ENCODE data around the gene GAS2L1.

Gene GAS2L1

GRCh38 chr22:29306175-29306834 is at the start of gene GAS2L1:
Gene GAS2L1, plus strand, starts transcription at chr22:29306650. Its CDS starts 1,456 bp downstream, at chr22:29308106.
- no peak for DNase-seq

- DNase-seq = no peak
Observed at GRCh38 chr22:29257751-29258181, 48.7 kb upstream of the GAS2L1 start.

- DNase-seq = no peak
Observed at GRCh38 chr22:29258407-29259252, 47.8 kb upstream of the GAS2L1 start.

- DNase-seq = no peak
Observed at GRCh38 chr22:29259253-29259899, 47.1 kb upstream of the GAS2L1 start.

- no peak for DNase-seq
Observed at GRCh38 chr22:29260031-29260560, 46.4 kb upstream of the GAS2L1 start.

GRCh38 chr22:29260601-29261315 is 45.7 kb upstream of the GAS2L1 start:
- no peak for DNase-seq

GRCh38 chr22:29263791-29264276 is 42.6 kb upstream of the GAS2L1 start:
- no peak for DNase-seq

GRCh38 chr22:29265305-29265704 is 41.1 kb upstream of the GAS2L1 start:
- DNase-seq = no peak

- DNase-seq = no peak
Observed at GRCh38 chr22:29265929-29266328, 40.5 kb upstream of the GAS2L1 start.

- no peak for DNase-seq
Observed at GRCh38 chr22:29266564-29267461, 39.6 kb upstream of the GAS2L1 start.

GRCh38 chr22:29267462-29267857 is 39.0 kb upstream of the GAS2L1 start:
- no peak for DNase-seq

- peak; percentile 91 for DNase-seq
Observed at GRCh38 chr22:29267858-29268510, 38.5 kb upstream of the GAS2L1 start, which contains the start of the genes EWSR1 and RHBDD3. Gene EWSR1, plus strand, starts transcription at chr22:29268268. Its CDS starts 69 bp downstream, at chr22:29268337. Gene RHBDD3, minus strand, starts transcription at chr22:29267981. Its CDS starts 2,355 bp downstream, at chr22:29265626.

- DNase-seq = peak; percentile 57
Observed at GRCh38 chr22:29268511-29269229, 37.8 kb upstream of the GAS2L1 start.

- DNase-seq = no peak
Observed at GRCh38 chr22:29269230-29269604, 37.2 kb upstream of the GAS2L1 start.

GRCh38 chr22:29269731-29270474 is 36.5 kb upstream of the GAS2L1 start:
- no peak for DNase-seq

- no peak for DNase-seq
Observed at GRCh38 chr22:29270475-29271271, 35.8 kb upstream of the GAS2L1 start.

GRCh38 chr22:29272624-29273023 is 33.8 kb upstream of the GAS2L1 start:
- no peak for DNase-seq

- no peak for DNase-seq
Observed at GRCh38 chr22:29275167-29275566, 31.3 kb upstream of the GAS2L1 start.

Measured in NK-92 treated with Interleukin-12 subunit alpha and Interleukin-12 subunit beta, amount 100 ng/mL, for 24 hours (cell line).